Peyer's patch (tissue), 4 donors: Measurements from ENCODE around the gene OPTC.

Experiments
- CTCF ChIP-seq, 6 experiments: fragments of 450-650 bp in 4 of 6; fragments of 200-600 bp in 2 of 6; sonication (generic) in 1 of 6; IDR thresholded peaks; one replicate each; pipeline ENCODE4 v1.5.1; 2017 to 2019; ENCODE audit warnings: antibody characterized with exemption in 6 of 6, mild to moderate bottlenecking in 3 of 6, moderate library complexity in 1 of 6
- POLR2A ChIP-seq, 2 donors: fragments of 450-650 bp; IDR thresholded peaks; one replicate each; pipeline ENCODE4 v1.5.1; 2017; ENCODE audit warnings: antibody characterized with exemption in 2 of 2, mild to moderate bottlenecking in 2 of 2, moderate library complexity in 2 of 2

GRCh38 chr1:203464743-203465142, 29.2 kb upstream of the OPTC start:
- TF ChIP-seq CTCF (IDR thresholded peaks at IDR 0.05) (no peak), POLR2A (IDR thresholded peaks at IDR 0.05) (no peak)
